ENCODE data around the gene SRGAP1.

SRGAP1 gene

GRCh38 chr12:63957496-63957895, 113.0 kb downstream of the SRGAP1 start:
- no peaks in the 10 kb centered on the region for H4K20me1 ChIP-seq (ENCODE audit: insufficient read depth, low read length)
- no peak overlapping the region for H3K4me2 ChIP-seq (ENCODE audit: insufficient read depth, low read length)
- H3K36me3 ChIP-seq (ENCODE audit: insufficient read depth, low read length) = no peaks in the 10 kb centered on the region
- no peak overlapping the region for H3K9ac ChIP-seq (ENCODE audit: low read depth, low read length)
- H3K9me3 ChIP-seq (ENCODE audit: insufficient read depth, low read length, severe bottlenecking) = no peaks in the 10 kb centered on the region
- no peaks in the 10 kb centered on the region for H3K79me2 ChIP-seq (ENCODE audit: insufficient read depth, low read length)
- no peak for TF ChIP-seq CTCF (IDR thresholded peaks at IDR 0.05; ENCODE audit: borderline replicate concordance, extremely low read depth, low read length, poor library complexity, severe bottlenecking)
- no peak for TF ChIP-seq EZH2 (IDR thresholded peaks at IDR 0.05; ENCODE audit: borderline replicate concordance, low read depth, low read length, severe bottlenecking)
- ATAC-seq (ENCODE audit: insufficient read depth, low read depth) (no peak), DNase-seq (no peak)
- H3K4me3 ChIP-seq (ENCODE audit: low read depth in 1 of 2, low read length in 2 of 2) = no peak overlapping the region
- peaks cover 13% of the 10 kb centered on the region for H3K27me3 ChIP-seq (ENCODE audit: insufficient read depth, low read length, poor library complexity)
- no peak overlapping the region for H2AFZ ChIP-seq (ENCODE audit: low read depth, low read length)
- H3K27ac ChIP-seq (ENCODE audit: low read length) = no peak overlapping the region
- H3K4me1 ChIP-seq (ENCODE audit: insufficient read depth, low read length) = no peaks in the 10 kb centered on the region

- Histone ChIP-seq H3K27ac (ENCODE audit: low read length) (no peak overlapping the region), H3K4me3 (ENCODE audit: low read depth in 1 of 2, low read length in 2 of 2) (no peak overlapping the region), H4K20me1 (ENCODE audit: insufficient read depth, low read length) (no peaks in the 10 kb centered on the region), H3K36me3 (ENCODE audit: insufficient read depth, low read length) (no peaks in the 10 kb centered on the region), H3K79me2 (ENCODE audit: insufficient read depth, low read length) (no peaks in the 10 kb centered on the region), H2AFZ (ENCODE audit: low read depth, low read length) (no peak overlapping the region), H3K9me3 (ENCODE audit: insufficient read depth, low read length, severe bottlenecking) (no peaks in the 10 kb centered on the region), H3K4me2 (ENCODE audit: insufficient read depth, low read length) (no peak overlapping the region), H3K4me1 (ENCODE audit: insufficient read depth, low read length) (no peaks in the 10 kb centered on the region), H3K27me3 (ENCODE audit: insufficient read depth, low read length, poor library complexity) (peaks cover 13% of the 10 kb centered on the region), H3K9ac (ENCODE audit: low read depth, low read length) (no peak overlapping the region)
- DNase-seq (no peak), ATAC-seq (ENCODE audit: insufficient read depth, low read depth) (no peak)
- TF ChIP-seq EZH2 (IDR thresholded peaks at IDR 0.05; ENCODE audit: borderline replicate concordance, low read depth, low read length, severe bottlenecking) (no peak), CTCF (IDR thresholded peaks at IDR 0.05; ENCODE audit: borderline replicate concordance, extremely low read depth, low read length, poor library complexity, severe bottlenecking) (no peak)
These were observed 114.5 kb downstream of the SRGAP1 start for GRCh38 chr12:63958876-63959580.

DNA sequence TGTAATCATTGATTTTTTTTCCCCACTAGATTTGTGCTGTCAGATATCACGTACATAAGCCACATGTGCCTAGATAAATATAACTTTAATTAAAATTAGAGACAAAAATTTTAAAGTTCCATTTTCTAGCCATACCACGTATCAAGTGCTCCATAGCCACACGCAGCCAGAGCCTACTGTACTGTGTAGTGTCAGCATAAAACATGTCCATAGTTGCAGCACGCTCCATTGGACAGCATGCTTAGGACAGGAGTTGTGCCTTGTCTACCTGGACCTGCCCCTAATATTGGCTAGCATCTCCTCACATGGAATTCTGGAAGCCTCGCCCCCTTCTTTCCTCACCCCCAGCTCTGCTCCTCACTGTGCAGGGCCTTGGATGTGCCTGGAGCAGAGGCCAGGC, 116.5 kb downstream of the SRGAP1 start:
- Histone ChIP-seq H3K27ac (ENCODE audit: low read length) (no peak overlapping the region), H3K4me2 (ENCODE audit: insufficient read depth, low read length) (no peak overlapping the region), H2AFZ (ENCODE audit: low read depth, low read length) (no peak overlapping the region), H3K4me1 (ENCODE audit: insufficient read depth, low read length) (no peaks in the 10 kb centered on the region), H3K36me3 (ENCODE audit: insufficient read depth, low read length) (no peaks in the 10 kb centered on the region), H3K4me3 (ENCODE audit: low read depth in 1 of 2, low read length in 2 of 2) (no peak overlapping the region), H3K27me3 (ENCODE audit: insufficient read depth, low read length, poor library complexity) (peaks cover 18% of the 10 kb centered on the region), H3K9ac (ENCODE audit: low read depth, low read length) (no peak overlapping the region), H3K9me3 (ENCODE audit: insufficient read depth, low read length, severe bottlenecking) (no peaks in the 10 kb centered on the region), H4K20me1 (ENCODE audit: insufficient read depth, low read length) (no peaks in the 10 kb centered on the region), H3K79me2 (ENCODE audit: insufficient read depth, low read length) (no peaks in the 10 kb centered on the region)
- TF ChIP-seq CTCF (IDR thresholded peaks at IDR 0.05; ENCODE audit: borderline replicate concordance, extremely low read depth, low read length, poor library complexity, severe bottlenecking) = no peak
- no peak for ATAC-seq (ENCODE audit: insufficient read depth, low read depth)
- no peak for DNase-seq

All from DND-41 (cell line).